DOHH2 (cell line): ENCODE measurements around the gene NMNAT2.
"Not testable (repeated sequence)": the region's sequence is repeated elsewhere in the genome, so short reads cannot be mapped to it uniquely, and the experiment has no call there.

Experiments used
- H3F3A ChIP-seq: fragments of 200-600 bp; sonication (generic), shearing (Covaris generic); 2 replicates; pipeline ENCODE4 v1.6.0; 2016; ENCODE audit warnings: antibody characterized with exemption, mild to moderate bottlenecking; ENCODE audit not compliant: control insufficient read depth, insufficient read depth
- H3K27ac ChIP-seq: fragments of 200-600 bp; sonication (generic); 2 replicates; pipeline ENCODE4 v1.5.1; 2014; ENCODE audit warnings: low read depth, mild to moderate bottlenecking, low read length, moderate library complexity
- H3K27me3 ChIP-seq: fragments of 200-600 bp; sonication (generic); 2 replicates; pipeline ENCODE4 v1.6.1; 2014; ENCODE audit warnings: mild to moderate bottlenecking, low read length, mixed read lengths; ENCODE audit not compliant: control insufficient read depth
- H3K36me3 ChIP-seq: fragments of 200-600 bp; sonication (generic); 2 replicates; pipeline ENCODE4 v1.6.1; 2014; ENCODE audit warnings: mild to moderate bottlenecking, low read length, moderate library complexity, mixed read lengths; ENCODE audit not compliant: control insufficient read depth
- H3K4me1 ChIP-seq: fragments of 200-600 bp; sonication (generic); 2 replicates; pipeline ENCODE4 v1.6.1; 2014; ENCODE audit warnings: mild to moderate bottlenecking, low read length, mixed read lengths; ENCODE audit not compliant: control insufficient read depth
- H3K4me2 ChIP-seq: fragments of 200-600 bp; sonication (generic); 2 replicates; pipeline ENCODE4 v1.6.0; 2014; ENCODE audit warnings: mild to moderate bottlenecking, low read length, moderate library complexity
- H3K4me3 ChIP-seq: fragments of 200-600 bp; sonication (generic); 2 replicates; pipeline ENCODE4 v1.5.1; 2014; ENCODE audit warnings: mild to moderate bottlenecking, low read length, mixed read lengths
- H3K79me2 ChIP-seq: fragments of 200-600 bp; sonication (generic); 2 replicates; pipeline ENCODE4 v1.6.1; 2014; ENCODE audit warnings: mild to moderate bottlenecking, low read length, mixed read lengths; ENCODE audit not compliant: control insufficient read depth
- H3K9me2 ChIP-seq: fragments of 200-600 bp; sonication (generic); replicated peaks from 2 replicates; pipeline ENCODE4 v1.6.1; 2014; ENCODE audit warnings: mild to moderate bottlenecking, low read length, mixed read lengths; ENCODE audit not compliant: control insufficient read depth
- H3K9me3 ChIP-seq: fragments of 200-600 bp; sonication (generic); 2 replicates; pipeline ENCODE4 v1.6.1; 2014; ENCODE audit warnings: antibody characterized with exemption, low read length, mixed read lengths; ENCODE audit not compliant: control insufficient read depth, insufficient read depth
- H4K20me1 ChIP-seq: fragments of 200-600 bp; sonication (generic); 2 replicates; pipeline ENCODE4 v1.6.0; 2014; ENCODE audit warnings: low read depth, mild to moderate bottlenecking, antibody characterized with exemption, low read length, moderate library complexity; ENCODE audit not compliant: control insufficient read depth, insufficient read depth
- EZH2phosphoT487 ChIP-seq: fragments of 200-600 bp; sonication (generic); IDR thresholded peaks from 2 replicates; pipeline ENCODE4 v1.6.1; 2017; ENCODE audit warnings: borderline replicate concordance, mild to moderate bottlenecking, antibody characterized with exemption, low read length, moderate library complexity, mixed read lengths
- TF ChIP-seq, protein P1 (sequence below): fragments of 200-600 bp; sonication (generic); IDR thresholded peaks from one replicate; pipeline ENCODE4 v1.5.1; 2014; ENCODE audit warnings: antibody characterized with exemption, mild to moderate bottlenecking, low read depth, low read length; ENCODE audit not compliant: poor library complexity, severe bottlenecking

NMNAT2 gene

DNA sequence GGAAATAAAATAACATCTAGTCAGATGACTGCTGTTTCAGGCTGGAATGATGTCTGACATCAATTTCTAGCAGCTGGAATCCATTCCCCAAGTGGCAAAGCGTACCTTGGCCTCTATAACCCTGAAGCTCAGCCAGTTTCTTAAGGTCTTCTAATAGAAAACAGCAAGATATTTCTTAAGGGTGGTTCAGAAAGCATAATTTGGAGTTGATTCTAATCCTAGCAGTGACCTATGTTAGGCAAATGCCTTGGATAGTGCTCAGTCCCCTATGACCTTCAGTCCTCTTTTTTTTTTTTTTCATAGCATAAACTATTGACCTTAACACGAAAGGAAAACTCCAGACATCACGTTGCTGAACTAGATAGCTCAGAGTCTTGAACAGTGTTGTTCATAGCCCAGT lies 175.6 kb downstream of the NMNAT2 start:
- H3F3A ChIP-seq, result no peaks in the 10 kb centered on the region
- no peaks in the 10 kb centered on the region for H3K4me1 ChIP-seq

DNA sequence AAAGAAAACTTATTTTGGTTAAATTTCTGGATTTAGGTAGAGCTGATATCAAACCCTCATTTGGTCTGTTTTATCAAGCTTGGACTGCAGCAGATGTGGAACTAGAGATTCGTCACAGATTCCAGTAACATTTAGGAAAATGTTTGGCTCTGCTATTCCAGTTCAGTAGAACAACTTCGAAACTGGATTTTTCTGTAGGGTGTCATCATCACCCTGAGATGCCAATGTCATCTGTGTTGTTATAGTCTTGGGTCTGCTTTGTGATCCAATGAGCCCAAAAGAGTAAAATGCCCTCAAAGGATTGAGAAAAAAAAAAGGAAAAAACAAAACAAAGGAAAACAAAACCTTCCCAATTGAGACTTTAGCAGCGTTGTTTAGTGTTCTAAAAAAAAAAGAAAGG lies 176.7 kb downstream of the NMNAT2 start:
- no peak overlapping the region for H3K27ac ChIP-seq
- no peaks in the 10 kb centered on the region for H3F3A ChIP-seq
- H3K36me3 ChIP-seq, result no peaks in the 10 kb centered on the region
- no peak overlapping the region for H3K4me2 ChIP-seq
- no peaks in the 10 kb centered on the region for H3K4me1 ChIP-seq
- no peak overlapping the region for H3K4me3 ChIP-seq
- H3K79me2 ChIP-seq, result no peaks in the 10 kb centered on the region
- H3K27me3 ChIP-seq, result peaks cover 28% of the 10 kb centered on the region
- H4K20me1 ChIP-seq, result no peaks in the 10 kb centered on the region
- H3K9me3 ChIP-seq, result no peaks in the 10 kb centered on the region
- no peaks in the 10 kb centered on the region for H3K9me2 ChIP-seq
- TF ChIP-seq EZH2phosphoT487, result no peak
- TF ChIP-seq, protein P1, sequence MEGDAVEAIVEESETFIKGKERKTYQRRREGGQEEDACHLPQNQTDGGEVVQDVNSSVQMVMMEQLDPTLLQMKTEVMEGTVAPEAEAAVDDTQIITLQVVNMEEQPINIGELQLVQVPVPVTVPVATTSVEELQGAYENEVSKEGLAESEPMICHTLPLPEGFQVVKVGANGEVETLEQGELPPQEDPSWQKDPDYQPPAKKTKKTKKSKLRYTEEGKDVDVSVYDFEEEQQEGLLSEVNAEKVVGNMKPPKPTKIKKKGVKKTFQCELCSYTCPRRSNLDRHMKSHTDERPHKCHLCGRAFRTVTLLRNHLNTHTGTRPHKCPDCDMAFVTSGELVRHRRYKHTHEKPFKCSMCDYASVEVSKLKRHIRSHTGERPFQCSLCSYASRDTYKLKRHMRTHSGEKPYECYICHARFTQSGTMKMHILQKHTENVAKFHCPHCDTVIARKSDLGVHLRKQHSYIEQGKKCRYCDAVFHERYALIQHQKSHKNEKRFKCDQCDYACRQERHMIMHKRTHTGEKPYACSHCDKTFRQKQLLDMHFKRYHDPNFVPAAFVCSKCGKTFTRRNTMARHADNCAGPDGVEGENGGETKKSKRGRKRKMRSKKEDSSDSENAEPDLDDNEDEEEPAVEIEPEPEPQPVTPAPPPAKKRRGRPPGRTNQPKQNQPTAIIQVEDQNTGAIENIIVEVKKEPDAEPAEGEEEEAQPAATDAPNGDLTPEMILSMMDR, result no peak

More for the DNA sequence above, 175.6 kb downstream of the NMNAT2 start:
- Histone ChIP-seq H3K4me2 (no peak overlapping the region), H4K20me1 (no peaks in the 10 kb centered on the region), H3K9me2 (no peaks in the 10 kb centered on the region), H3K9me3 (no peaks in the 10 kb centered on the region), H3K27ac (no peak overlapping the region), H3K27me3 (peaks cover 28% of the 10 kb centered on the region), H3K79me2 (no peaks in the 10 kb centered on the region), H3K4me3 (no peak overlapping the region), H3K36me3 (no peaks in the 10 kb centered on the region)
- no peak for TF ChIP-seq EZH2phosphoT487

DNA sequence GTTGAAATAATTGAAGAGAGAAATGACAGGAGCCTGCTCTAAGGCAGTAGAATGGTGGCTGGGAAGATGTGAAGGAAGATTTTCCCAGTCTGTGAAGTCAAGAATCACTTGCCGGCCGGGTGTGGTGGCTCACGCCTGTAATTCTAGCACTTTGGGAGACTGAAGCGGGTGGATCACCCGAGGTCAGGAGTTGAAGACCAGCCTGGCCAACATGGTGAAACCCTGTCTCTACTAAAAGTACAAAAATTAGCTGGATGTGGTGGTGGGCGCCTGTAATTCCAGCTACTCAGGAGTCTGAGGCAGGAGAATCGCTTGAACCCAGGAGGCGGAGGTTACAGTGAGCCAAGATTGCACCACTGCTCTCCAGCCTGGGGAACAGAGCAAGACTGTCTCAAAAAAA lies 177.3 kb downstream of the NMNAT2 start:
- not testable (repeated sequence) for H3K9me2 ChIP-seq, H3K9me3 ChIP-seq, H3K36me3 ChIP-seq, H3K79me2 ChIP-seq, H4K20me1 ChIP-seq, H3K4me1 ChIP-seq, H3K27ac ChIP-seq, H3K4me3 ChIP-seq, H3K4me2 ChIP-seq, H3F3A ChIP-seq
- H3K27me3 ChIP-seq, result peaks cover 28% of the 10 kb centered on the region

DNA sequence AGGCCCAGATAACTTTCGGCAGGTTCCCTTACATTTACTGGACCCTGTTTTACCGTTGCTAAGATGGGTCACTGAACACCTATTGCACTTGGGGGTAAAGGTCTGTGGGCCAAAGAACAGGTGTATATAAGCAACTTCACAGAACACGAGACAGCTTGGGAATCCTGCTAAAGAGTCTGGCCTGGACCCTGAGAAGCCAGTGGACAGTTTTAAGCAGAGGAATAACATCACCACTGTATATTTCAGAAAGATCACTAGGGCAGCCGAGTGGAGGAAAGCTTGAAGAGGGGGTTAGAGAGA lies 177.7 kb downstream of the NMNAT2 start:
- no peaks in the 10 kb centered on the region for H3K4me1 ChIP-seq
- no peaks in the 10 kb centered on the region for H3K9me3 ChIP-seq
- H3K27ac ChIP-seq, result no peak overlapping the region
- H3K4me3 ChIP-seq, result no peak overlapping the region
- no peaks in the 10 kb centered on the region for H3F3A ChIP-seq
- H4K20me1 ChIP-seq, result no peaks in the 10 kb centered on the region
- TF ChIP-seq, protein P1, result no peak
- no peak for TF ChIP-seq EZH2phosphoT487
- no peaks in the 10 kb centered on the region for H3K79me2 ChIP-seq
- H3K4me2 ChIP-seq, result no peak overlapping the region
- peaks cover 28% of the 10 kb centered on the region for H3K27me3 ChIP-seq
- H3K36me3 ChIP-seq, result no peaks in the 10 kb centered on the region
- H3K9me2 ChIP-seq, result no peaks in the 10 kb centered on the region
